ENCODE results near the gene SNX10. TPM values are rescaled to one million over a fixed set of nuclear protein-coding genes. Genes with fewer than 3 reads are reported as not detected.

The SNX10 gene
- total RNA-seq, 1 donor from 2014 or later: 13.8 TPM

DNA sequence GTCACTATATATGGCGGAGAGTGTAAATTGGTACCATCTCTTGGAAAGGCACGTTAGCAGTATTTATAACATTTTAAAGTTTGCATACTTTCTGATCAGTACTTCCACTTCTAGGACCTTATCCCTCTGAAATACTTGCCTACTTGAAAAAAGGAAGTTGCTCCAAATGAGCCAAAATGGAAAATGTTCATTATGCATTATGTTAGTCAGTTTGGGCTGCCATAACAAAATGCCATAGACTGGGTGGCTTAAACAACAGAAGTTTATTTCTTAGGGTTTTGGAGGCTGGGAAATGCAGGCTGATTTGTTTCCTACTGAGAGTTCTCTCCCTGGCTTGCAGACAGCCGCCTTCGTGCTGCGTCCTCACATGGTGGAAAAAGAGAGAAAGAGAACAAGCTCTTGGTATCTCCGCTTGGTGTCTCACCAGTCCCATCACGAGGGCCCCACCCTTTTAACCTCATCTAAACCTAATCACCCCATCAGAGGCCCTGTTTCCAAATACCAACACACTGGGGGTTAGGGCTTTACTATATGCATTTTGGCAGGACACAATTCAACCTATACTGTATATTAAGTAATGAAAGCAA, 6.9 kb downstream of the SNX10 start:
- Mint-ChIP-seq H3K27me3 (ENCODE audit: unreplicated experiment) (no peaks in the 10 kb centered on the region), H3K9me3 (ENCODE audit: unreplicated experiment) (no peaks in the 10 kb centered on the region), H3K4me1 (ENCODE audit: unreplicated experiment) (no peaks in the 10 kb centered on the region), H3K36me3 (ENCODE audit: low read depth, unreplicated experiment) (no peaks in the 10 kb centered on the region), H3K4me3 (ENCODE audit: unreplicated experiment) (no peak overlapping the region), H3K27ac (ENCODE audit: unreplicated experiment) (no peak overlapping the region)
- TF ChIP-seq, protein P1, sequence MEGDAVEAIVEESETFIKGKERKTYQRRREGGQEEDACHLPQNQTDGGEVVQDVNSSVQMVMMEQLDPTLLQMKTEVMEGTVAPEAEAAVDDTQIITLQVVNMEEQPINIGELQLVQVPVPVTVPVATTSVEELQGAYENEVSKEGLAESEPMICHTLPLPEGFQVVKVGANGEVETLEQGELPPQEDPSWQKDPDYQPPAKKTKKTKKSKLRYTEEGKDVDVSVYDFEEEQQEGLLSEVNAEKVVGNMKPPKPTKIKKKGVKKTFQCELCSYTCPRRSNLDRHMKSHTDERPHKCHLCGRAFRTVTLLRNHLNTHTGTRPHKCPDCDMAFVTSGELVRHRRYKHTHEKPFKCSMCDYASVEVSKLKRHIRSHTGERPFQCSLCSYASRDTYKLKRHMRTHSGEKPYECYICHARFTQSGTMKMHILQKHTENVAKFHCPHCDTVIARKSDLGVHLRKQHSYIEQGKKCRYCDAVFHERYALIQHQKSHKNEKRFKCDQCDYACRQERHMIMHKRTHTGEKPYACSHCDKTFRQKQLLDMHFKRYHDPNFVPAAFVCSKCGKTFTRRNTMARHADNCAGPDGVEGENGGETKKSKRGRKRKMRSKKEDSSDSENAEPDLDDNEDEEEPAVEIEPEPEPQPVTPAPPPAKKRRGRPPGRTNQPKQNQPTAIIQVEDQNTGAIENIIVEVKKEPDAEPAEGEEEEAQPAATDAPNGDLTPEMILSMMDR (IDR thresholded peaks at IDR 0.05; ENCODE audit: unreplicated experiment): no peak
- no peak for DNase-seq (ENCODE audit: low spot score)

DNA sequence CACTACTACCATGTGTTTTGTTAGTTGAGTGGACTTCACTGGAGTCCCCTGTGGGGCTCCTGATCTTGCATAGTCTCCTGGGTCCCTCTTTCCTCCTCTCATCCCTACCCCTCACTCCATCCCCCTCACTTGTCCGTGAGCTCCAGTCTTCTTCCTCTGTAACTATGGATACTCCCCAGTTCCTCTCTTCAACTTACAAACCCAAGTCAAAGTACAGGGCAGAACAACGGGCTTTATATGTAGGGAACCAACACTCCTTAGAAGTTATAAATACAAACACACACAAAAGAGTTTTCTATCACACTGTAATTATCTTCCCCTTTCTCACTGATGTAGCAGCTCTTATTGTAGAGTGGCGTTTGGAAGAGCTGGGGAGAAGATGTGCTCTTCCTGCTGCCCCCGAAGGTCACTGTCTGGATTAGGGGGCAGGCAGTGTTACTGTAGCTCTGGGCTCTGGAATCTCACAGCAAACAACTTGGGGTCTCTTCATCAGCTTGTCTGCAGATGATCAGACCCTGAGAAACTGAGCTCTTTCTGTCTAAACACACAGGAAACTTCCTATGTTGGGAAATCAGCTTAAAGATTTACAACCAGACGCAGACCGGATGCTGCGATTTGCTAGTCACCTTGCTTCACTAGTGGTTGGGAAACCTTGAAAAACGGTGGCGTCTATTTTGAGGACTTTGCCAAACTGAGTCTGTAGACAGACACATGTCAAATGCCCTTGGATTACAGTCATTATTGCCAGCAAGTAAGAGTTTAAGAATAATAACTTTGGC, 13.6 kb downstream of the SNX10 start:
- Mint-ChIP-seq H3K4me3 (ENCODE audit: unreplicated experiment) (no peak overlapping the region), H3K36me3 (ENCODE audit: low read depth, unreplicated experiment) (peaks cover 8% of the 10 kb centered on the region), H3K27me3 (ENCODE audit: unreplicated experiment) (peaks cover 4% of the 10 kb centered on the region), H3K4me1 (ENCODE audit: unreplicated experiment) (peaks cover 11% of the 10 kb centered on the region), H3K27ac (ENCODE audit: unreplicated experiment) (no peak overlapping the region), H3K9me3 (ENCODE audit: unreplicated experiment) (no peaks in the 10 kb centered on the region)
- DNase-seq (ENCODE audit: low spot score): no peak
- TF ChIP-seq, protein P1 (IDR thresholded peaks at IDR 0.05; ENCODE audit: unreplicated experiment): no peak

DNA sequence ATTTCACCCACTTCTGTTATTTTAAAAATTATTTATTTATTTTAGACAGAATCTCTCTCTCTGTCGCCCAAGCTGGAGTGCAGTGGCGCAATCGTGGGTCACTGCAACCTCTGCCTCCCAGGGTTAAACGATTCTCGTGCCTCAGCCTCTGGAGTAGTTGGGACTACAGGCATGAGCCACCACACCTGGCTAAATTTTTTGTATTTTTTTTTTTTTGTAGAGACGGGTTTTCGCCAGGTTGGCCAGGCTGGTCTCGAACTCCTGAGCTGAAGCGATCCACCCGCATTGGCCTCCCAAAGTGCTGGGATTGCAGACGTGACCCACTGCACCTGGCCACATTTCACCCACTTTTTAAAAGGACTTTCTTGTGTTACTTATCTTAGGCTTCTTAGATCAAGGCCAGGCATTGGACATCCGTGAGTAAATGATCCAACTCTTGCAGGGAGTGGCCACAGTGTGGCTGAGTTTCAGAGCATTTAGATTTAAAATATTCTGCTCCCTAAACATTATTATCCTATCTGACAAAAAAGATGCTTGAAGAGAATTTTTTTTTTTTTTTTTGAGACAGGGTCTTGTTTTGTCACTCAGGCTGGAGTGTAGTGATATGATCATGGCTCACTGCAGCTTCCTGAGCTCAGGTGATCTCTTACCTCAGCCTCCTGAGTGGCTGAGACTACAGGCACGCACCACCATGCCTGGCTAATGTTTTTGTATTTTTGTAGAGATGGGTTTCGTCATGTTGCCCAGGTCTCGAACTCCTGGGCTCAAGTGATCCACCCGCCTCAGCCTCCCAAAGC, 14.4 kb downstream of the SNX10 start:
- Mint-ChIP-seq H3K27ac (ENCODE audit: unreplicated experiment) (no peak overlapping the region), H3K4me1 (ENCODE audit: unreplicated experiment) (peaks cover 11% of the 10 kb centered on the region), H3K36me3 (ENCODE audit: low read depth, unreplicated experiment) (peaks cover 8% of the 10 kb centered on the region), H3K4me3 (ENCODE audit: unreplicated experiment) (no peak overlapping the region), H3K27me3 (ENCODE audit: unreplicated experiment) (peaks cover 4% of the 10 kb centered on the region), H3K9me3 (ENCODE audit: unreplicated experiment) (no peaks in the 10 kb centered on the region)
- DNase-seq (ENCODE audit: low spot score): no peak
- TF ChIP-seq, protein P1 (IDR thresholded peaks at IDR 0.05; ENCODE audit: unreplicated experiment): no peak

DNA sequence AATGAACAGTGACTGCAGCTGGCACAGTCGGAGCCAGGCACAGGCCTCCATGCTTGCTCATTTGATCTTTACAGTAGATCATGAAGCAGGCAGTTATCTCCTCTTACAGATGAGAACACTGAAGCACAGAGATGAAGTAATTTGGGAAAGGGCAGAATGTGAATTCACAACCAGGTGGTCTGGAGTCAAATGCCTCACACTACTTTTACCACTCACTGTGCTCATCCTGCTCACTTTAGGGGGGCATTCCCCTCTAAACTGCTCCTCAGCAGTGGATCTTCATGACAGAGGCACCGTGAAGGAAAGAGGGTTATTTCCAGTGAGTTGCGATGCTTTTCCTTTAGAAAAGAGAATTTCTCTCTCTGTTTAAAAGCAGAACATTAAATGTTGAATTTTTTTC, 15.1 kb downstream of the SNX10 start:
- DNase-seq (ENCODE audit: low spot score): no peak
- Mint-ChIP-seq H3K36me3 (ENCODE audit: low read depth, unreplicated experiment) (peaks cover 8% of the 10 kb centered on the region), H3K9me3 (ENCODE audit: unreplicated experiment) (no peaks in the 10 kb centered on the region), H3K27me3 (ENCODE audit: unreplicated experiment) (peaks cover 4% of the 10 kb centered on the region), H3K4me3 (ENCODE audit: unreplicated experiment) (no peak overlapping the region), H3K4me1 (ENCODE audit: unreplicated experiment) (peaks cover 11% of the 10 kb centered on the region), H3K27ac (ENCODE audit: unreplicated experiment) (no peak overlapping the region)
- TF ChIP-seq, protein P1 (IDR thresholded peaks at IDR 0.05; ENCODE audit: unreplicated experiment): no peak

Measured in endothelial cell (in vitro differentiated cells).